ENCODE measurements around the gene EML5. TPM values are rescaled to one million over a fixed set of nuclear protein-coding genes. Genes with fewer than 3 reads are reported as not detected.

EML5 gene
- total RNA-seq, 1 donor from 2014 or later, result under 0.01 TPM

DNA sequence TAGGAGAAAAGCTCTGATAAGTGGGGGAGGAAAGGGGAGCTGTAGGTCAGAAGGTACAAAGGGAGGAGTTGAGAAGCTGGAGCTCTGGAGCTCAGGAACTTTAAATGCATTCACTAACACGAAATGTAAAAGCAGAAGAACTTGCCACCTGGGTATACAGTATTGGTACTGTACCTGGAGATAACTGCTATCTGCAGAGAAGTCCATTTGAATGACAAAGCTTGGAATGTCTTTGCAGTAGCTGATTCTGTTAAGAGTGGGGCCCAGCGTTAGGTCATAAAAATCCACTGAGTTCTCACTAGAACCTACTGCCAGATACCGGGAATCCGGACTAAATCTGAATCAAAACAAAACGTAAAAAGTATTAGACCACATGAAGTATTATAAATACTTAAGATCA is 174.3 kb downstream of the EML5 start:
- no peak for DNase-seq (ENCODE audit: low read depth in 2 of 2)

- no peak for DNase-seq (ENCODE audit: low read depth in 2 of 2)
Measured at GRCh38 chr14:88617479-88617878, 175.3 kb downstream of the EML5 start.

- no peak for DNase-seq (ENCODE audit: low read depth in 2 of 2)
Measured at GRCh38 chr14:88616697-88617096, 176.1 kb downstream of the EML5 start.

- peak; percentile 43 to 74 for DNase-seq (ENCODE audit: low read depth in 2 of 2)
Measured at GRCh38 chr14:88614218-88614907, 178.4 kb downstream of the EML5 start.

DNA sequence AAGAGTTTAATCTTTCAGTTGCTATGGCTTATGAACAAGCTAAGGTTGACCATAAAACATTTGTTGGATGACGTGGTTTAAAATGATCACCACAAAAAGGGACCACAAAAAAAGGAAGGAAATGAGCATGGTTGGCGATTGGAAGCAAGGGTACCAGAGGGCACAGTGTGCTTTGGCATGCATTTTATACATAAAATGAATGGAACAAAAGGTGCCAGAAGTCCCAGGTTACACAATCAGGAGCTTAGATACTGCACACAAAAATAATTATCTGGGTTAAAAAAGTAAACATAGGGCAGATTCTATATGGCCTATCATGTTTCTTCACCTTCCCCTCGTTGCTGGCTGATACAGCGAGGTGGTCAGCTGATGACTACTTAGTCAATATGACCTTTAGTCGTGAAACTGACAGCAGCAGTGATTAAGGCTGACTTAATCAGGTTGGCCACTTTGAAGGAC is 179.2 kb downstream of the EML5 start:
- DNase-seq (ENCODE audit: low read depth in 2 of 2), result peak; percentile 66 to 89

GRCh38 chr14:88612981-88613380 is 179.8 kb downstream of the EML5 start:
- DNase-seq (ENCODE audit: low read depth in 2 of 2), result peak; percentile 5

DNA sequence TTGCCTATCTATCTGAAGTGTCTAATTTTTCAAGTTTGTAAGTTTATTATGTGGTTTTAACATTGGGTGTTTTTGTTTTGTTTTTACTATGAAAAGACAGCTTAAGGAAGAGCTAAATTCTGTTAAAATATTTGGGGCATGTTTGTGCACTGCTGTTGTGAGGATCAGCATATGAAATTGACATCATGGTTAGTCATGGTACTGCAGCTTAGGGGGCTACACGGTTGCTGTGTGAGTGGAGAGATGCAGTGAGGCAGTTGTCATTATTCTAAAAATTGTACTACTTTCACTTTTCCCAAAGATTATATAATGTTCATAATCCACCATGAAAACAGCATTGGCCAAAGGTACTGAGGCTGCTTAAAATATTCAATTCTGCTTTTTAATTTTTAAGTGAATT is 180.9 kb downstream of the EML5 start:
- peak; percentile 22 to 31 for DNase-seq (ENCODE audit: low read depth in 2 of 2)

- no peak for DNase-seq (ENCODE audit: low read depth in 2 of 2)
Measured at GRCh38 chr14:88607829-88608228, 184.9 kb downstream of the EML5 start.

GRCh38 chr14:88605594-88605993 is 187.2 kb downstream of the EML5 start:
- DNase-seq (ENCODE audit: low read depth in 2 of 2), result no peak

GRCh38 chr14:88604212-88604611 is 188.5 kb downstream of the EML5 start:
- DNase-seq (ENCODE audit: low read depth in 2 of 2), result no peak

DNA sequence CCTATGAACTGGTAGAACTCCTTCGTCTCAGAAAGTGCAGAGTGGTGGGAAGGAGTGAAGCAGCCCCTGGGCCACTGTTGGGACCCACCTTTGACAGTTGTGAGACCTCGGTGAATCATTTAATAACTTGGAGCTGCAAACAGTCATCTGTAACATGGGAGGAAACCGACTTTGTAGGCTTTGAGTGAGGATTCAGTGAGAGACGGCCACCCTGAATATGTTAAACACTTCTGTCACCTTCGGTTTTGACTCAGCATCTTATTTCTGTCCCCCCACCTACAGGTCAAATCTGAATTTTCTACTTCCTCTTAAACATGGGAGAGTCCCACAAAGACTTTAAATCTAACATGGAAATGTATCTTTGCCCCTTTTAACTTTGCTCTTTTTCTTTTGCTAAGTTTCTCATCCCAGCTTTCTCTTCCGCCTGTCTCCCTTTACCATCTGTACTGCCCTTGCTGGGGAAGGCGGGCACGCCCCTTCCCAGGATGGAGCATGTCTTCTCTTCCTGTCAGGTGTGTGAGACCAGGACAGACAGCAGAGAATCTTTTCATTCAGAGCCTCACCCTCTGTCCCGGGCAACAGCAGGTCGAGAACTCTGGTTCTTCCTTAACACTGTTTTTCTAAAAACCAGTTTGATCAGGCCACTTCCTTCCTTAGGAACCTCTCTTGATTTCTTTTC is 192.9 kb downstream of the EML5 start:
- no peak for DNase-seq (ENCODE audit: low read depth in 2 of 2)

GRCh38 chr14:88599326-88599725 is 193.4 kb downstream of the EML5 start:
- DNase-seq (ENCODE audit: low read depth in 2 of 2), result no peak

DNA sequence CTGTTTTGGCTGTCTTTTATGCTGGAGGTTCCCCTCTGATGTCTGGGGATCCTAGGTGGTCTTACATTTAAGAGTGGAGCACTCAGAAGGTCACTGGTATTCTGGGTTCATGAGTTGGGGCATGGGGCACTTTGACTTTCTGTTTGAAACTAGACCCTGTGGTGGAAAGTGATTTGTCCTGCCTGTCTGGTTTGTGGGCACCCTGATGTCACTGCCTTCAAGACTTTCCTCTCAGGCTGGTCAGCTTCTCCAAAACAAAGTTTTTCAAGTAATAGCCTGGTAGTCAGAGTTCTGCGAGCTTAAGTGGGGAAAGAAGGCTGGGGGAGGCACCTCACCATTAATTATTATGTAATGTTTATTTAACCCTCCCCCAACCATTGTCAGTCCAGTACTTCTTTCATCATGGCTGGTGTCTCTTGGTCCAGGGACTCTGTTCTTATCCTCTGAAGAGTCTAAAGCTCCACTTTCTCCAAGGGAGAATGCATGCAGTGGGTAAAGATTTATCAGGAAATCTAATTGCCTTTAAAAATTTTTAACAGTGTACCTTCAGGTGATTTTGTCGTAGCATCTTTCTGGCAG is 194.6 kb downstream of the EML5 start:
- DNase-seq (ENCODE audit: low read depth in 2 of 2), result no peak

DNA sequence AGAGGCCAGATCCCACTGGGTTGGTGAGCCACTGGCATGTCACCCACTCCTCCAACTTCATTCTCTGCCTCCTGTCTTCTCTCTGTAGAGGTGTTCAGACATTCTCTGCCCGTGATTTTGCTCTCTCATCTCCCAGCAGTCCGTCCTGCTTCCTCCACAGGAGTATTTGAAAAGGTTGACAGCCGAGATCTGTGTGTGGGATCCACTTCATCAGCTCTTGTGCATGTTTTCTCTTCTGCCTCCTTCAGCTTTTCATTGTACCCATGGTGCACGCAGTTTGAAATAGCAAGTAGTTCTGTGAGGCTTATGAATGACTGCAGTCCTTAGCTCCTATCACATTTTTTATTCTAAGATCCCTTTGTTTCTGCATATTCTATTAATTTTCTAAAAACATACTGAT is 195.2 kb downstream of the EML5 start:
- no peak for DNase-seq (ENCODE audit: low read depth in 2 of 2)

GRCh38 chr14:88597038-88597437 is 195.7 kb downstream of the EML5 start:
- no peak for DNase-seq (ENCODE audit: low read depth in 2 of 2)

GRCh38 chr14:88592031-88592430 is 200.7 kb downstream of the EML5 start:
- DNase-seq (ENCODE audit: low read depth in 2 of 2), result no peak

GRCh38 chr14:88590173-88590572 is 202.6 kb downstream of the EML5 start:
- no peak for DNase-seq (ENCODE audit: low read depth in 2 of 2)

DNA sequence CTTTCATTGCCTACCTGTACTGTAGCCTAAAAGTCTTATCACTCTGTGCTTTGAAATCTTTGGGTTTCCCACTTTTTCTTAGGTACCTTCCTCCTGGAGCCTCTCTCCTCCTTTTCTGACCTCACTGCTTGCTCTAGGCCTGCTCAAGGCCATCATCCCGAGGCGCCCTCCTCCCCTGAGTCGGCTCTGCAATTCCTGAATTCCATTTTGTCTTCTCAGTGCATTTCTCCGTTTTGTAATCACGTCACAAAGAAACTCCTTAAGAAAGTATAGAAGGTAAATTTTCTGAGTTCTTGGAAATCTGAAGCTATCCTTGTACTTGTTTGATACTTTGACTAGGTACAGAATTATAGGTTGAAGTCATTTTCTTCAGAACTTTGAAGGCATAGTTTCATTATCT is 204.7 kb downstream of the EML5 start:
- no peak for DNase-seq (ENCODE audit: low read depth in 2 of 2)

DNA sequence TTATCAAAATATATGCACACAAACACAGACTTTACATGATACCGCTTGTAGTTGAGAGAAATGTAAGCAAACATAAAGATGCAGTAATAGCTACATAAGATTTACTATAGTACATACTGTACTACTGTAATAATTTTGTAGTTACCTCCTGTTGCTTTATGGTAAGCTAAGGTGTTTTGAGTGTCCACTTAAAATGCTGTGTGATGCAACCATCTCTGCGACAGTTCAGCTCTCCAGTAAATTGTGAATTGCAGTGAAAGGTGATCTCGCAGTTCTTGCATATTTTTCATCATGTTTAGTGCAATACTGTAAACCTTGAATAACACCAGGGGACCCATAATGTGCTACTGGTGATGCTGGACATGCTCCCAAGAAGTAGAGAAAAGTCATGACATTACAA is 208.3 kb downstream of the EML5 start:
- no peak for DNase-seq (ENCODE audit: low read depth in 2 of 2)

DNA sequence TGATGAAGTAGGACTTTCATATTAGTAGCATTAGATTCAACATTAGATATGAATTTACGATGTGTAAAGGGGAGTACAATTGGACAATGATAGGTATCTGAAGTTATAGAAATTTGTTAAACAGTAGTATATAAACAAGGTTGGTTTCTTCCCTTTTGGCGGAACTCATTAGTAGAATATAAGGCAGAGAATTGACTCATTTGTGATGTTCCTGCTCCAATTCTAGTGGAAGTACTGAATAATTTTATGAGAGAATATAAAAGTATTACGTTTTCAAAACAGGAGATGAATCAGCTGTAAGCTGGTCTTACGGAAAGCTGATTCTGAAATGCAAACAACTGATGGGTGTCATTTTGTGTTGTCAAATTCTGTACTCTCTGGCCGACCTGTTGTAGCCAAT is 216.5 kb downstream of the EML5 start:
- DNase-seq (ENCODE audit: low read depth in 2 of 2), result no peak

- DNase-seq (ENCODE audit: low read depth in 2 of 2), result no peak
Measured at GRCh38 chr14:88572117-88572516, 220.6 kb downstream of the EML5 start.

DNA sequence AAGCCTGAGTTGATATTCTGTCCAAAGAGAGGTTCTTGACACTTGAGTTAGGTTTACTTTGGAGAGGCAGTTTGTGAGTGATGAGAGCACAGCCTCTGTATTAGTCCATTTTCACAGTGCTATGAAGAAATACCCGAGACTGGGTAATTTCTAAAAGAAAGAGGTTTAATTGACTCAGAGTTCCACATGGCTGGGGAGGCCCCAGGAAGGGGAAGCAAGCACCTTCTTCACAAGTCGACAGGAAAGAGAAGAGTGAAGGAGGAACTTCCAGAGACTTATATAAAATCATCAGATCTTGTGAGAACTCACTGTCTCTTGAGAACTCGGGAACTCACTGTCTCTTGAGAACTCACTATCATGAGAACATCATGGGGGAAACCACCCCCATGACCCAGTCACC is 224.6 kb downstream of the EML5 start:
- DNase-seq (ENCODE audit: low read depth in 2 of 2), result no peak

DNA sequence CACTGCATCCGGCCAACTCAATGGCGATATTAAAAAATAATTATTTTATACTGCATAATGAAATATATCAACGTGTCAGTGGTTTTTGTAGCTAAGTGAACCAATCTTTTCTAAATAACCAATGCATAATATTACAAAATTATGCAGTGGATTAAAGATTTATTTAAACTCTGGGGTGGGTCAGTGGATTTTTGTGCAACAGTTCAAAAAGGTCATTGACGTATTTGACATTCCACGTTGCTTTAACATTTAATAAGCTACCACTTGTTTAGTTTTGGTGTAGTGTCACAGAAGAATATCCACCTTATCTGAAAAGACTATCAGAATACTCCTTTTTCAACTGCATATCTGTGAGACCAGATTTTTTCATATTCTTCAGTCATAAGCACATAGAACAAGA is 227.3 kb downstream of the EML5 start:
- no peak for DNase-seq (ENCODE audit: low read depth in 2 of 2)
